Upper lobe of left lung (tissue), 6 donors: ENCODE data around the gene MMP21. TPM values are rescaled to one million over a fixed set of nuclear protein-coding genes. Genes with fewer than 3 reads are reported as not detected.

Experiments used
- ATAC-seq, 2 donors: fragments of 200-7000 bp; cut with Tn5 transposase; one replicate each; pipeline ENCODE4 v1.9.1; 2022; ENCODE audit warnings: mild to moderate bottlenecking in 2 of 2, moderate library complexity in 2 of 2; ENCODE audit not compliant: low FRiP score in 2 of 2
- DNase-seq, 2 donors: peaks; one replicate each; pipeline ENCODE4 v3.0.0-alpha.2; 2019 to 2020
- H3K27ac ChIP-seq, 4 donors: fragments of 200-600 bp; sonication (generic); one replicate each; pipeline ENCODE4 v1.5.1; 2016 to 2019
- H3K27me3 ChIP-seq, 4 donors: fragments of 200-600 bp; sonication (generic); one replicate each; pipeline ENCODE4 v1.5.1; 2017 to 2019
- H3K36me3 ChIP-seq, 4 donors: fragments of 200-600 bp; sonication (generic); one replicate each; pipeline ENCODE4 v1.5.1; 2016 to 2019
- H3K4me1 ChIP-seq, 4 donors: fragments of 200-600 bp; sonication (generic); one replicate each; pipeline ENCODE4 v1.5.1; 2018 to 2019
- H3K4me3 ChIP-seq, 4 donors: fragments of 200-600 bp; sonication (generic); one replicate each; pipeline ENCODE4 v1.5.1; 2017 to 2019; ENCODE audit warnings: mild to moderate bottlenecking in 2 of 4, moderate library complexity in 1 of 4
- H3K9me3 ChIP-seq, 4 donors: fragments of 200-600 bp; sonication (generic); one replicate each; pipeline ENCODE4 v1.5.1; 2018 to 2019
- CTCF ChIP-seq, 6 experiments: fragments of 450-650 bp in 4 of 6; fragments of 200-600 bp in 2 of 6; sonication (generic) in 2 of 6; IDR thresholded peaks; one replicate each; pipeline ENCODE4 v1.5.1; 2016 to 2019; ENCODE audit warnings: antibody characterized with exemption in 6 of 6
- EP300 ChIP-seq, 4 donors: sonication (generic); formaldehyde crosslinking; IDR thresholded peaks; one replicate each; pipeline ENCODE4 v1.5.1; 2017; ENCODE audit warnings: antibody characterized with exemption in 4 of 4, control low read depth in 2 of 4
- POLR2A ChIP-seq, 4 donors: fragments of 450-650 bp; IDR thresholded peaks; one replicate each; pipeline ENCODE4 v1.5.1; 2016 to 2017; ENCODE audit warnings: antibody characterized with exemption in 4 of 4, mild to moderate bottlenecking in 2 of 4
- POLR2AphosphoS5 ChIP-seq, 2 donors: sonication (generic); formaldehyde crosslinking; IDR thresholded peaks; one replicate each; pipeline ENCODE4 v1.5.1; 2017; ENCODE audit warnings: antibody characterized with exemption in 2 of 2
- WGBS, 2 donors: methylation state at CpG; one replicate each; pipeline ENCODE4 v1.1.5; 2017 to 2018; 5-methylcytosine and 5-hydroxymethylcytosine counted together
- total RNA-seq, 6 donors: library from RNA; depleted of rRNA in 4 of 6; stranded (reverse); fragments of >200 nt in 4 of 6; gene quantifications; one replicate each; pipeline versions ENCODE4 v1.1.0 to v1.2.1, GENCODE V29; 2016 to 2021
- donor health status: DM: no; HTN: no; CAD: no; lungs with moderate emphysema.
- donor health status: DM: no; HTN: yes; CAD: no; lungs with severe emphysema.

Gene MMP21
- total RNA-seq, 6 donors from 2014 or later, result 0.13 to 3.1 (median 0.69) TPM; not detected in 1

- H3K4me1 ChIP-seq, result no peaks in the 10 kb centered on the region
- no peak overlapping the region for H3K4me3 ChIP-seq
- no peak overlapping the region for H3K27ac ChIP-seq
- no peak for TF ChIP-seq EP300 (IDR thresholded peaks at IDR 0.05)
- no peak for TF ChIP-seq POLR2A (IDR thresholded peaks at IDR 0.05)
- no peak for TF ChIP-seq POLR2AphosphoS5 (IDR thresholded peaks at IDR 0.05)
- TF ChIP-seq CTCF (IDR thresholded peaks at IDR 0.05), result no peak
- H3K36me3 ChIP-seq, result peaks cover 15 to 92% (median 48%) of the 10 kb centered on the region in 4 donors
- no peaks in the 10 kb centered on the region for H3K9me3 ChIP-seq
- ATAC-seq (no peak), DNase-seq (no peak)
- H3K27me3 ChIP-seq, result no peaks in the 10 kb centered on the region
- WGBS, 2 donors, result 57 to 74% methylated on average over 1 of the region's 1 CpG
Measured at GRCh38 chr10:125761961-125762360, 13.7 kb downstream of the MMP21 start.

GRCh38 chr10:125757742-125758141 lies 17.9 kb downstream of the MMP21 start:
- no peak for TF ChIP-seq POLR2A (IDR thresholded peaks at IDR 0.05)
- no peak for TF ChIP-seq EP300 (IDR thresholded peaks at IDR 0.05)
- no peak for TF ChIP-seq CTCF (IDR thresholded peaks at IDR 0.05)
- no peak for TF ChIP-seq POLR2AphosphoS5 (IDR thresholded peaks at IDR 0.05)
- no peak for ATAC-seq
- peaks cover 24 to 99% (median 43%) of the 10 kb centered on the region in 4 donors for H3K36me3 ChIP-seq
- no peaks in the 10 kb centered on the region for H3K4me1 ChIP-seq
- 95 to 98% methylated on average over 4 of the region's 4 CpGs for WGBS, 2 donors
- H3K27me3 ChIP-seq, result no peaks in the 10 kb centered on the region
- no peak overlapping the region for H3K27ac ChIP-seq
- no peak for DNase-seq
- no peak overlapping the region for H3K4me3 ChIP-seq
- no peaks in the 10 kb centered on the region for H3K9me3 ChIP-seq

GRCh38 chr10:125756853-125757487 lies 18.7 kb downstream of the MMP21 start:
- WGBS, 2 donors, result 87 to 92% methylated on average over 5 of the region's 5 CpGs
- Histone ChIP-seq H3K27ac (no peak overlapping the region), H3K27me3 (no peaks in the 10 kb centered on the region), H3K4me1 (no peaks in the 10 kb centered on the region), H3K4me3 (no peak overlapping the region), H3K36me3 (peaks cover 26 to 100% (median 45%) of the 10 kb centered on the region in 4 donors), H3K9me3 (no peaks in the 10 kb centered on the region)
- DNase-seq (no peak), ATAC-seq (no peak)
- no peak for TF ChIP-seq EP300 (IDR thresholded peaks at IDR 0.05)
- TF ChIP-seq CTCF (IDR thresholded peaks at IDR 0.05), result no peak
- TF ChIP-seq POLR2AphosphoS5 (IDR thresholded peaks at IDR 0.05), result no peak
- no peak for TF ChIP-seq POLR2A (IDR thresholded peaks at IDR 0.05)

- ATAC-seq (no peak), DNase-seq (no peak)
- WGBS, 2 donors, result 69 to 76% methylated on average over 5 of the region's 5 CpGs
- H3K27me3 ChIP-seq, result no peaks in the 10 kb centered on the region
- no peak overlapping the region for H3K4me3 ChIP-seq
- no peaks in the 10 kb centered on the region for H3K4me1 ChIP-seq
- no peaks in the 10 kb centered on the region for H3K9me3 ChIP-seq
- H3K27ac ChIP-seq, result no peak overlapping the region
- TF ChIP-seq EP300 (IDR thresholded peaks at IDR 0.05), result no peak
- TF ChIP-seq POLR2AphosphoS5 (IDR thresholded peaks at IDR 0.05), result no peak
- TF ChIP-seq CTCF (IDR thresholded peaks at IDR 0.05), result no peak
- no peak for TF ChIP-seq POLR2A (IDR thresholded peaks at IDR 0.05)
- peaks cover 29 to 99% (median 52%) of the 10 kb centered on the region in 4 donors for H3K36me3 ChIP-seq
Measured at GRCh38 chr10:125756196-125756595, 19.4 kb downstream of the MMP21 start.

- ATAC-seq (no peak), DNase-seq (no peak)
- H3K9me3 ChIP-seq, result no peaks in the 10 kb centered on the region
- TF ChIP-seq POLR2AphosphoS5 (IDR thresholded peaks at IDR 0.05) (no peak), CTCF (IDR thresholded peaks at IDR 0.05) (no peak), POLR2A (IDR thresholded peaks at IDR 0.05) (no peak), EP300 (IDR thresholded peaks at IDR 0.05) (no peak)
- H3K4me3 ChIP-seq, result no peak overlapping the region
- no peaks in the 10 kb centered on the region for H3K27me3 ChIP-seq
- no peaks in the 10 kb centered on the region for H3K4me1 ChIP-seq
- WGBS, 2 donors, result 96 to 97% methylated on average over 5 of the region's 5 CpGs
- no peak overlapping the region for H3K27ac ChIP-seq
- H3K36me3 ChIP-seq, result peaks cover 14 to 98% (median 85%) of the 10 kb centered on the region in 4 donors
Measured at GRCh38 chr10:125747417-125747816, 28.2 kb downstream of the MMP21 start.
